GM11168 (cell line): Measurements from ENCODE around the gene OIP5.
"Not testable (repeated sequence)": the region's sequence is repeated elsewhere in the genome, so short reads cannot be mapped to it uniquely, and the experiment has no call there.

Source experiments
- in situ Hi-C: fragments of 300-500 bp; cut with MboI; formaldehyde crosslinking; loops from one replicate; pipeline ENCODE4 v1.12.0; 2022; ENCODE audit warnings: low sequenced_read_pairs; ENCODE audit not compliant: unreplicated experiment

The OIP5 gene

GRCh38 chr15:41304149-41304770 lies 28.1 kb downstream of the OIP5 start:
- in situ Hi-C loops = no loop called here

- in situ Hi-C loops = no loop called here
Measured at GRCh38 chr15:41301587-41301986, 30.8 kb downstream of the OIP5 start.

- in situ Hi-C loops = not testable (repeated sequence)
Measured at GRCh38 chr15:41301139-41301538, 31.3 kb downstream of the OIP5 start.

GRCh38 chr15:41292521-41292920 lies 39.9 kb downstream of the OIP5 start:
- in situ Hi-C loops = no loop called here

GRCh38 chr15:41291065-41291631 lies 41.2 kb downstream of the OIP5 start:
- in situ Hi-C loops = no loop called here

GRCh38 chr15:41289953-41290352 lies 42.4 kb downstream of the OIP5 start:
- in situ Hi-C loops = no loop called here

GRCh38 chr15:41288464-41288863 lies 43.9 kb downstream of the OIP5 start:
- in situ Hi-C loops = no loop called here

GRCh38 chr15:41286665-41287333 lies 45.6 kb downstream of the OIP5 start:
- in situ Hi-C loops = no loop called here

- in situ Hi-C loops = no loop called here
Measured at GRCh38 chr15:41285285-41285684, 47.1 kb downstream of the OIP5 start.

GRCh38 chr15:41284427-41285177 lies 47.8 kb downstream of the OIP5 start:
- in situ Hi-C loops = no loop called here

- in situ Hi-C loops = no loop called here
Measured at GRCh38 chr15:41283653-41284426, 48.6 kb downstream of the OIP5 start.

- in situ Hi-C loops = not testable (repeated sequence)
Measured at GRCh38 chr15:41282980-41283652, 49.3 kb downstream of the OIP5 start.

- in situ Hi-C loops = not testable (repeated sequence)
Measured at GRCh38 chr15:41282436-41282835, 50.0 kb downstream of the OIP5 start.

- in situ Hi-C loops = no loop called here
Measured at GRCh38 chr15:41281236-41281635, 51.2 kb downstream of the OIP5 start.

GRCh38 chr15:41279535-41280283 lies 52.7 kb downstream of the OIP5 start:
- in situ Hi-C loops = no loop called here

- in situ Hi-C loops = no loop called here
Measured at GRCh38 chr15:41278319-41278718, 54.1 kb downstream of the OIP5 start.

- in situ Hi-C loops = no loop called here
Measured at GRCh38 chr15:41276831-41277230, 55.6 kb downstream of the OIP5 start.

GRCh38 chr15:41269887-41270286 lies 62.5 kb downstream of the OIP5 start:
- in situ Hi-C loops = no loop called here

- in situ Hi-C loops = no loop called here
Measured at GRCh38 chr15:41263891-41264351, 68.5 kb downstream of the OIP5 start.
